ENCODE data around the gene CDH22.
A peak's percentile ranks its signal among the peaks of the same experiment; 100 is the strongest.

CDH22 gene

GRCh38 chr20:46308258-46309157 is at the start of gene CDH22:
TSS of gene CDH22 (minus strand) at chr20:46308498. CDS start at chr20:46251294, 57,204 bp downstream.
- no peak for DNase-seq (ENCODE audit: low read depth)
- peak within 1 kb of the TSS; percentile 33 for H3K4me3 ChIP-seq (ENCODE audit: low read depth, low read length)

DNA sequence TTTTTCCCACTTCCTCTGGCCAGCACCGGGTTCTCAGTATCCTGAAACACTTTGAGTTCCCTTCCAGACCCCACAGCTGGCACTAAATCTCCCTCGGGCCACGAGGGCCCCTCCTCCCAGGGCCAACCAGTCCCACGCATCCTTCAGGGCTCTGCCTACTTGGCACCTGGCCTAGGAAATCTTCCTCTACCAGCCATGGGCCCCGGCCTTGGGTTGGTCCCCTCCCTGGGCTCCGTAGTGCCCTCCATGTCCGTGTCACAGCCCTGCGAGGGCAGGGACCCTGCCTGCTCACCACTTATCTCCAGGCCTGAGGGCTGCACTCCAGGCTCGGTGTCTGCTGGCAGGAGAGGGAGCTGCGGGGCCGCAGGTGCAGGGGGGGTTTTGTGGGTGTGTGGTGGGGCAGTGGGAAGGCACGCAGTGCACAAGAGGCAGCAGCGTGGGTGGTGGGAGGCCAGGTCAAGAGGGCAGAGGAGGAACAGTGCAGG is 48.8 kb upstream of the CDH22 start:
- no peak overlapping the region for H3K4me3 ChIP-seq (ENCODE audit: low read depth, low read length)
- no peak for DNase-seq (ENCODE audit: low read depth)

- no peak overlapping the region for H3K4me3 ChIP-seq (ENCODE audit: low read depth, low read length)
- DNase-seq (ENCODE audit: low read depth) = no peak
Measured at GRCh38 chr20:46356195-46357029, 48.1 kb upstream of the CDH22 start.

GRCh38 chr20:46355778-46356177 is 47.5 kb upstream of the CDH22 start:
- DNase-seq (ENCODE audit: low read depth) = no peak
- no peak overlapping the region for H3K4me3 ChIP-seq (ENCODE audit: low read depth, low read length)

GRCh38 chr20:46354920-46355654 is 46.8 kb upstream of the CDH22 start:
- no peak overlapping the region for H3K4me3 ChIP-seq (ENCODE audit: low read depth, low read length)
- DNase-seq (ENCODE audit: low read depth) = no peak

DNA sequence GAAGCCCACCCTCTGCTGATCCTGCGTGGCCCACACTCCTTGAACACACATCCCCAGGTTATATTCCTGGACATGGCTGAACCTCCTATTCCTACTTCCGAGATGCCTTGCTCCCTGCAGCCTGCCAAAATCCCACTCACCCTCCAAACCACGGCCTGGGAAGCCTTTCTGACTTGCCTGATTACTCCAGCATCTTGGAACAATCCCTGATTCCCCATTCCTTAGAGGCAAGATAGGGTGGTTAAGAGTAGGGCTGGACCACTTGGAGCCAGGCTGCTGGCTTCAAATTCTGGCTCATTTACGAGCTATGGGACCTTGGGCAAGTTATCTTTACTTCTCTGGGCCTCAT is 45.9 kb upstream of the CDH22 start:
- H3K4me3 ChIP-seq (ENCODE audit: low read depth, low read length) = no peak overlapping the region
- DNase-seq (ENCODE audit: low read depth) = no peak

- no peak overlapping the region for H3K4me3 ChIP-seq (ENCODE audit: low read depth, low read length)
- DNase-seq (ENCODE audit: low read depth) = no peak
Measured at GRCh38 chr20:46353500-46354206, 45.4 kb upstream of the CDH22 start.

GRCh38 chr20:46352370-46352938 is 44.2 kb upstream of the CDH22 start:
- no peak for DNase-seq (ENCODE audit: low read depth)
- no peak overlapping the region for H3K4me3 ChIP-seq (ENCODE audit: low read depth, low read length)

DNA sequence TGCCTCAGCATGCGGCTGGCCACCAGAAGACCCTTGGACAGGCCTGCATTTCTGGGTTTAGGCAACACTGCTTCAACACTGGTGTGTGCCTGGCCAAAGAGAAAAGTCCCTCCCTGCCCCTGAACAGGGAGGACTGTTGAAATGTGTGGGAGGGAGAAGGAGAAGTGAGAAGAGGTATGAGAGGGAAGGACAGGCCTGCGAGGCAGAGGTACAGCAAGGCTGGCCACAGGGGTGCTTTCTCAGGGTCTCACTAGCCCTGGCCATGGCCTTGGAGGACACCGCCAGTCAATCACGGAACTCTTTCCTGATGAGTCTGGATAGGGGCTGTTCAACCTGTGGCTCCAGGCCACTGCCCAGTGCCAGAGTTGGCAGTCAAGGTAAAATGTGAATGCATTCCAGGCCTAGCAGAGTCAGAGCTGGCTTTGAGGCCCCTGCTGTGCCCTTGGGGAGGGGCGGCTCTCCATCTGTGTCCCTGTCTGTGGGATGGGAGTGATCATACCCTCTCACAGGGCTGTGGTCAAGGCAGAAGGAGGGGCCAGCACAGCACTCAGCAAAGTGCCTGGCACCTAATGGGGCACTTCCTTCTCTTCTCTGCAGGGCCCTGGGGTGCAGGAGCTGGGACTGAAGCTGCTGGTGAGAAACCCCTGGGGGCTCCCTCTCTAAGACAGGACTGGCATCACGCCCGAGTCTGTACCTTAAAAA is 43.2 kb upstream of the CDH22 start:
- DNase-seq (ENCODE audit: low read depth) = no peak
- no peak overlapping the region for H3K4me3 ChIP-seq (ENCODE audit: low read depth, low read length)

DNA sequence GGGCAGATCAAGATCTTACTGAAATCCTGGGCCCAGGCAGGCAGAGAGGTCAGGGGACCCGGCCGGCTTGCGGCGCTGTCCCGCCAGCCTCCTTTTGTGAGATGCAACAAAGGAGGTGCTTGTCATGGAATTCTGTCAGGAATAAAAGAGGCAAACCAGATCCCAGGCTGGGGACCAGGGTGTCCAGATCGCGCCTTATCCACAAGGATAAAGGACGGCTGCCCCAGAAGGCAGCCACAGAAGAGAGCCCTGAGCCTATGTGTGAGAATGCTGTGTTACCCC is 42.6 kb upstream of the CDH22 start:
- DNase-seq (ENCODE audit: low read depth) = no peak
- H3K4me3 ChIP-seq (ENCODE audit: low read depth, low read length) = no peak overlapping the region

DNA sequence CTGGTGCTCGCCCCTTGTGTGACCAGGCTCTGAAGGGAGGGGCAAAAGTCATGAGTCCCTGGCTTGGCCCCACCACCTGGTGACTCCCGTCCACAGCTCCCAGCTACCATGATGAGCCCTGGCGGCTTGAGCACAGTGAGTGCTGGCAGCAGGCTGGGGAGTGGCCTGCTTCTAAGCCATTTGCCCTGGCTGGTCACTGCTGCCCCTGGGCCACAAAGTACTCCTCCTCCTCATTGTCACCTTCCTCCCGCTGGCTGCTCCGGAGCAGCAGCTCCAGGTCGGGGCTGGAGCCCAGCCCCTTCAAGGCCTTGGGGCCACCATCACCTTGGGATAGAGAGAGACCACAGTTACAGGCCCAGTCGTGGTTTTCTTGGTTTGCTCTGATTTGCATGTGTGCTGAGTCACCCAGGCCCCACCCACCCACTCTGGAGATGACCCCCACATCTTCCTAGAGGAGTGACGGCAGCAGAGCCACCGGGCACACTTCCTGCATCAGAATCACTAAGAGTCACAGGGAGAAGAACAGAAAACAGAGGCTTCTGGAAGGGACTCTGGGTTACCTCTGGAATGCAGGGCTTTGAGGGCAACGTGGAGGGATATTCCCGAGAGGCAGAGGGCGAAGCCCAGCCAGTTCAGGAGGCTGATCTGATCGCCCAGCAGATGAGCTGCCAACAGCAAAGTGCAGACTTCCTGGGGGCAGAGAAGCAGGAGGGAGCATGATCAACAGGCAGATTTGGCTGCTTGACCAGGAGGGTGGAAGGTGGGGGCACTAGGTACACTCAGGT is 42.1 kb upstream of the CDH22 start:
- DNase-seq (ENCODE audit: low read depth) = peak; percentile 87
- no peak overlapping the region for H3K4me3 ChIP-seq (ENCODE audit: low read depth, low read length)

GRCh38 chr20:46349742-46350056 is 41.4 kb upstream of the CDH22 start:
- no peak overlapping the region for H3K4me3 ChIP-seq (ENCODE audit: low read depth, low read length)
- DNase-seq (ENCODE audit: low read depth) = no peak

- DNase-seq (ENCODE audit: low read depth) = no peak
- H3K4me3 ChIP-seq (ENCODE audit: low read depth, low read length) = no peak overlapping the region
Measured at GRCh38 chr20:46349035-46349741, 40.9 kb upstream of the CDH22 start.

- H3K4me3 ChIP-seq (ENCODE audit: low read depth, low read length) = no peak overlapping the region
- DNase-seq (ENCODE audit: low read depth) = no peak
Measured at GRCh38 chr20:46347841-46348803, 39.8 kb upstream of the CDH22 start.

DNA sequence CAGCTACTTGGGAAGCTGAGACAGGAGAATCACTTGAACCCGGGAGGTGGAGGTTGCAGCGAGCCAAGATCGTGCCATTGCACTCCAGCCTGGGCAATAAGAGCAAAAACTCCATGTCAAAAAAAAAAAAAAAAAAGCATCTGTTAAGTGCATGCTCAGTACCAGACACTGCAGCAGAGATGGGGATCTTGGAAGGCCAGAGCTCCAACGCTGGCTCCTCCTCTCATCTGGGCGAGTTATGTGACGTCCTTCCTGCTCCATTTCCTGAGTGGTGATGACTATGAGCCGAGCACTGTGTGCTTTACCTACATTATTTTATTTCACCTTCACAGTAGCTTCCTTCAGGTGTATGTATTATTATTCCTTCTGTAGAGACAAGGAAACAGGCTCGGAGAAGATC is 38.5 kb upstream of the CDH22 start:
- no peak for DNase-seq (ENCODE audit: low read depth)
- no peak overlapping the region for H3K4me3 ChIP-seq (ENCODE audit: low read depth, low read length)

GRCh38 chr20:46344488-46345162 is 36.3 kb upstream of the CDH22 start:
- H3K4me3 ChIP-seq (ENCODE audit: low read depth, low read length) = no peak overlapping the region
- no peak for DNase-seq (ENCODE audit: low read depth)

Measured in skeletal muscle cell (primary cell).